ENCODE data around the gene NINJ1. TPM values are rescaled to one million over a fixed set of nuclear protein-coding genes. Genes with fewer than 3 reads are reported as not detected.

The NINJ1 gene
- total and polyA plus RNA-seq, 2 of the 8 experiments (the other 6 are each of a cell fraction or from before 2014, with no cell fraction given) = 28.2 to 65.6 TPM

DNA sequence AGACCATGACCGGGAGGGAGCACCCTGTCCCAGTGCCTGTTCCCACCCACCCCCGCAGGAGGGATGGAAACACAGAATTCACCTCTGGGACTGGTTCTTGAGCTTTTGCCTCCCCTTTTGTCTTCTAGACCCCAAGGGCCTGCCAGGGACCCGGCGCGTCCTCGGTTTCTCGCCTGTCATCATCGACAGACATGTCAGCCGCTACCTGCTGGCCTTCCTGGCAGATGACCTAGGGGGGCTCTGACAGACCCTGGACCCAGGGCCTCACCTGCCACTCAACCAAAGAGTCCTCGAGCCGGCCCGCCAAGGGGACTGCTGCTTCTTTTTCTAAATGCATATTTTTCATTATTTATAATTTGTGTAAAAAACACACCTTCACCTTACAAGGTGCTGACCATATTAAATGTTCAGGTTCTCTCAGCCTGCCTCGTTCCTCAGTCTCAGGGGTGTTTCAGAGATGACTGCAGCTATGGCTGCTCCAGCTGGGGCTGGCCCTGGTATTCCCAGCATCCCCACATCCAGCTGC, 21.1 kb downstream of the NINJ1 start:
- H3K27ac ChIP-seq (ENCODE audit: low read depth, low read length) = no peak overlapping the region
- FAIRE-seq = no peak
- DNase-seq (ENCODE audit: low read depth in 1 of 2, low spot score in 2 of 2) = no peak
- H2BK15ac ChIP-seq (ENCODE audit: low read length) = no peak overlapping the region
- no peak overlapping the region for H2AK5ac ChIP-seq (ENCODE audit: low read depth, low read length)
- 85% methylated on average over 13 of the region's 13 CpGs; no CpG with 5 or more reads in 1 of the 2 experiments for WGBS, 2 experiments (ENCODE audit: extremely low coverage in 1 of 2, insufficient coverage in 1 of 2, insufficient read length in 1 of 2, insufficient replicate concordance in 2 of 2, low coverage in 1 of 2, low lambda C conversion rate in 2 of 2, missing lambda C conversion rate in 1 of 2)
- no peak overlapping the region for H2BK12ac ChIP-seq (ENCODE audit: low read depth, low read length)
- no peak overlapping the region for H3K4me3 ChIP-seq (ENCODE audit: extremely low read depth in 1 of 4, insufficient read depth in 2 of 4, low read depth in 3 of 4, low read length in 4 of 4)
- CTCF ChIA-PET (ENCODE audit: partially characterized antibody) = interaction anchor here (0.7 to 2.2 kb wide), 5 partner anchors 8 to 397 kb away, joined by 3 to 6 read pairs (median 3); no protein-coding TSS in a partner anchor
- H3K9me3 ChIP-seq (ENCODE audit: insufficient read depth in 2 of 2, low read depth in 1 of 2, low read length in 1 of 2) = no peaks in the 10 kb centered on the region
- H3K4me1 ChIP-seq (replicated peaks in 1 of 4; ENCODE audit: control insufficient read depth in 3 of 4, insufficient read depth in 4 of 4, low read length in 3 of 4) = peaks cover 0 to 17% (median 10%) of the 10 kb centered on the region in 4 experiments; a peak in 6 of 7 replicates
- no peaks in the 10 kb centered on the region for H3K79me2 ChIP-seq (ENCODE audit: control insufficient read depth in 1 of 2, insufficient read depth in 2 of 2, low read length in 2 of 2)
- H3K23me2 ChIP-seq (ENCODE audit: low read depth, low read length) = no peaks in the 10 kb centered on the region
- no peak overlapping the region for H3K23ac ChIP-seq (ENCODE audit: insufficient read length)
- no peak overlapping the region for H3K56ac ChIP-seq (replicated peaks; ENCODE audit: insufficient read length, low read depth, low read length)
- no peak overlapping the region for H3K4ac ChIP-seq (replicated peaks; ENCODE audit: insufficient read length, low read depth, low read length)
- no peak overlapping the region for H4K91ac ChIP-seq (replicated peaks; ENCODE audit: insufficient read length, low read length)
- H2BK120ac ChIP-seq (replicated peaks; ENCODE audit: low read depth, low read length) = no peak overlapping the region
- POLR2A ChIA-PET (ENCODE audit: partially characterized antibody) = interaction anchor here (1.1 to 1.2 kb wide), 2 partner anchors 21 to 23 kb away, joined by 3 to 6 read pairs; partner anchors contain the start of gene NINJ1
- no peak overlapping the region for H3K4me2 ChIP-seq (ENCODE audit: insufficient read depth in 1 of 2, low read depth in 2 of 2, low read length in 2 of 2)
- TF ChIP-seq, protein P1, sequence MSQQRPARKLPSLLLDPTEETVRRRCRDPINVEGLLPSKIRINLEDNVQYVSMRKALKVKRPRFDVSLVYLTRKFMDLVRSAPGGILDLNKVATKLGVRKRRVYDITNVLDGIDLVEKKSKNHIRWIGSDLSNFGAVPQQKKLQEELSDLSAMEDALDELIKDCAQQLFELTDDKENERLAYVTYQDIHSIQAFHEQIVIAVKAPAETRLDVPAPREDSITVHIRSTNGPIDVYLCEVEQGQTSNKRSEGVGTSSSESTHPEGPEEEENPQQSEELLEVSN (IDR thresholded peaks at IDR 0.05) = no peak
- TF ChIP-seq PHF8 (conservative IDR thresholded peaks at IDR 0.05; ENCODE audit: low read depth, low read length) = no peak
- TF ChIP-seq BRCA1 (IDR thresholded peaks at IDR 0.05; ENCODE audit: low read depth, low read length) = no peak
- no peak for TF ChIP-seq RNF2 (IDR thresholded peaks at IDR 0.05; ENCODE audit: borderline replicate concordance, low read depth, low read length, missing control alignments, poor library complexity, severe bottlenecking)
- TF ChIP-seq CREB1 (IDR thresholded peaks at IDR 0.05) = no peak
- TF ChIP-seq SIRT6 (IDR thresholded peaks at IDR 0.05; ENCODE audit: low read length) = no peak
- no peak for TF ChIP-seq TAF7 (optimal IDR thresholded peaks at IDR 0.05; ENCODE audit: borderline replicate concordance, low read depth, low read length)
- no peak for TF ChIP-seq KDM1A (IDR thresholded peaks at IDR 0.05; ENCODE audit: borderline replicate concordance, low read length)
- no peak overlapping the region for H3K18ac ChIP-seq (ENCODE audit: extremely low read depth, low read length)
- peaks cover 0 to 6% of the 10 kb centered on the region in 2 experiments for H4K20me1 ChIP-seq (replicated peaks in 1 of 2; ENCODE audit: control insufficient read depth in 1 of 2, insufficient read depth in 2 of 2, low read length in 2 of 2)
- no peaks in the 10 kb centered on the region for H3K27me3 ChIP-seq (replicated peaks in 1 of 4; ENCODE audit: control insufficient read depth in 3 of 4, extremely low read depth in 1 of 4, insufficient read depth in 3 of 4, low read length in 3 of 4)
- H2BK5ac ChIP-seq (ENCODE audit: low read depth, low read length) = no peak overlapping the region; the same call in 1 of the 2 replicates
- H3K9ac ChIP-seq (replicated peaks in 1 of 4; ENCODE audit: extremely low read depth in 1 of 4, low read depth in 3 of 4, low read length in 3 of 4) = no peak overlapping the region
- no peak overlapping the region for H4K5ac ChIP-seq (ENCODE audit: insufficient read length, low read depth, low read length)
- no peaks in the 10 kb centered on the region; a peak in 2 of 8 replicates for H3K36me3 ChIP-seq (ENCODE audit: control insufficient read depth in 2 of 4, insufficient read depth in 4 of 4, low read length in 3 of 4)
- H3K14ac ChIP-seq (ENCODE audit: insufficient read length) = no peak overlapping the region
- H3K79me1 ChIP-seq (ENCODE audit: low read depth, low read length) = no peaks in the 10 kb centered on the region
- no peak overlapping the region for H2AFZ ChIP-seq (ENCODE audit: low read length)
- no peak overlapping the region for H2BK20ac ChIP-seq (ENCODE audit: low read length)
- no peak overlapping the region for H4K8ac ChIP-seq (ENCODE audit: extremely low read depth, insufficient read depth, low read length)

All from H1 (cell line).